D721Med (cell line): ENCODE measurements around the gene PNPLA7.

Experiments used
- DNase-seq: peaks from one replicate; pipeline ENCODE4 v3.0.0; 2011; ENCODE audit warnings: low spot score; ENCODE audit not compliant: insufficient read length
- FAIRE-seq: peaks from 2 replicates; lab custom pipeline; 2011; peaks lifted over from hg19 to GRCh38; lab: Jason Lieb, UNC
- TF ChIP-seq, protein P1 (sequence below): IDR thresholded peaks from 2 replicates; pipeline ENCODE4 v1.5.1; 2012; ENCODE audit warnings: mild to moderate bottlenecking, control low read depth; ENCODE audit not compliant: insufficient read depth; ENCODE audit errors: missing control alignments

The PNPLA7 gene

DNA sequence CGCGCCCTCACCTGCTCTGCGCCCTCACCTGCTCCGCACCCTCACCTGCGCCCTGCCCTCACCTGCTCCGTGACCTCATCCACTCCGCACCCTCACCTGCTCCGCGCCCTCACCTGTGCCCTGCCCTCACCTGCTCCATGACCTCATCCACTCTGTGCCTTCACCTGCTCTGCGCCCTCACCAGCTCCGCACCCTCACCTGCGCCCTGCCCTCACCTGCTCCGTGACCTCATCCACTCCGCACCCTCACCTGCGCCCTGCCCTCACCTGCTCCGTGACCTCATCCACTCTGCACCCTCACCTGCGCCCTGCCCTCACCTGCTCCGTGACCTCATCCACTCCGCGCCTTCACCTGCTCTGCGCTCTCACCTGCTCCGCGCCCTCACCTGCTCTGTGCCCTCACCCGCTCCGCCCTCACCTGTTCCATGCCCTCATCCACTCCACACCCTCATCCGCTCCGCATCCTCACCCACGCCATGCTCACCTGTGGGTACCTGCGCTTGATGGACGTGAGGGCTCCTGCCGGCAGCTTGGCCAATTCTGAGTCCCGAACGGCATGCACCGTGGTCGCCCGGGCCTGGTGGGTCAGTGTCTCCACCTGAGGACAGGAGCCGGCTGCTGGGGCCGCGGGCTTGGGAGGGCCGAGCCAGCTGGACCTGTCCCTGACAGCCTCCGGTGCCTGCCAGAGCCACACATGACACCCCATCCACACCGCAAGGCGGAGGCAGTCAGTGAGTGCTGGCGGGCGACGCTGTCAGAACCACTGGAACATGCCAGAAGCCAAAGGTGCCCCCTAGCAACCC is 55.5 kb downstream of the PNPLA7 start:
- TF ChIP-seq, protein P1, sequence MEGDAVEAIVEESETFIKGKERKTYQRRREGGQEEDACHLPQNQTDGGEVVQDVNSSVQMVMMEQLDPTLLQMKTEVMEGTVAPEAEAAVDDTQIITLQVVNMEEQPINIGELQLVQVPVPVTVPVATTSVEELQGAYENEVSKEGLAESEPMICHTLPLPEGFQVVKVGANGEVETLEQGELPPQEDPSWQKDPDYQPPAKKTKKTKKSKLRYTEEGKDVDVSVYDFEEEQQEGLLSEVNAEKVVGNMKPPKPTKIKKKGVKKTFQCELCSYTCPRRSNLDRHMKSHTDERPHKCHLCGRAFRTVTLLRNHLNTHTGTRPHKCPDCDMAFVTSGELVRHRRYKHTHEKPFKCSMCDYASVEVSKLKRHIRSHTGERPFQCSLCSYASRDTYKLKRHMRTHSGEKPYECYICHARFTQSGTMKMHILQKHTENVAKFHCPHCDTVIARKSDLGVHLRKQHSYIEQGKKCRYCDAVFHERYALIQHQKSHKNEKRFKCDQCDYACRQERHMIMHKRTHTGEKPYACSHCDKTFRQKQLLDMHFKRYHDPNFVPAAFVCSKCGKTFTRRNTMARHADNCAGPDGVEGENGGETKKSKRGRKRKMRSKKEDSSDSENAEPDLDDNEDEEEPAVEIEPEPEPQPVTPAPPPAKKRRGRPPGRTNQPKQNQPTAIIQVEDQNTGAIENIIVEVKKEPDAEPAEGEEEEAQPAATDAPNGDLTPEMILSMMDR: no peak
- DNase-seq: no peak
- FAIRE-seq: no peak

DNA sequence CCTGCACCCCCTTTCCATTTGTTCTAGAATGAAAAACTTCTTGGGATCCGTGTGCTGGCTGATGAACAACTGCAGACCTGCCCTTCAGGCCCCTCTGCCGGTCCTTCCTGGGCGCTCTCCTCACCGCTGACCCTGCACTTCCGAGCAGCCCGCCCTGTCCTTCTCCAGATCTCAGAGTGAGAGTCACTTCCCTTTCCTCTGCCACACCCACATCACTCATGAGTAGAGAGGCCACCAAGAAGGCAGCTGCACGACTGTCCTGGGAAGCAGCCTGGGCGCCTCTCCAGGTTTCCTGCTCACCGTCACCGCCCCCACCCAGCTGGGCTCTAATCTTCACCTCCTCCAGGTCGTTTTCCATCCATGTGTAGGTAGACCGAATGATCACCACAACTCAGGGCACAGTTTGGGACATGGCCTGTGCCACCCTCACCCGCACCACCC is 56.1 kb downstream of the PNPLA7 start:
- FAIRE-seq (no peak), DNase-seq (no peak)
- TF ChIP-seq, protein P1: no peak

DNA sequence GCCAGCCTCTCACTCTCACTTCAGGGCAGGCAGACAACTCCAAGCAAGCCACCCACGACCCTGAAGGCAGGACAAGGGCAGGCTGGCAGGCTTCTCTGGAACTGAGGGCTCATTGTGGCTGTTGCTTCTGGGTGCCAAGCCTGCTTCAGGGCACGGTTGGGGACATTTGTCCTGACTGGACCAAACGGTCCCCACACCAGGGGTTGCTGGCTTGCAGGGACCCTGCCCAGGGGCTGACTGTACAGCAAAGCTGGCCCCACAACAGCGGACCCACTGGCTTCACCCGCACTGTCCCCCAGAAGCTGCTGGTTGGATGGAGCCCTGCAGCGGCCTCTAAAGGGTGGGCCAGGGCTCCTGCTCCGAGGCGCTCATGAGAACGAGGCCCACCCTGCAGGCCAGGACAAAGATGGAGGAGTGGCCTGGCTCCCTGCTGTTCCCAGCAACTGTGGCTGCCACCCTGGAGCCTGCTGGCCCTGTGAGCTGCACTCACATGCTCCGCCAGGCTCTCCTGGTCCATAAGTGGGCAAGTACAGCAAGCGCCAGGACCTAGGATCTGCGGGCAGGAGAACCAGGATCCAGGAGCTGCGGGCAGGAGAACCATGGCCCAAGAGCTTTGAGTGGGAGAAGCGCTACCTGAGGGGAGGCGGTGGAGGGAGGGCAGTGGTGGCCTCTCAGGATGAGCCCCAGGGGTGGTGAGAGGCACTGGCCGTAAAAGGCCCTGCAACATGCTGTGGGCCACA is 56.7 kb downstream of the PNPLA7 start:
- TF ChIP-seq, protein P1: no peak
- DNase-seq: no peak
- FAIRE-seq: no peak

DNA sequence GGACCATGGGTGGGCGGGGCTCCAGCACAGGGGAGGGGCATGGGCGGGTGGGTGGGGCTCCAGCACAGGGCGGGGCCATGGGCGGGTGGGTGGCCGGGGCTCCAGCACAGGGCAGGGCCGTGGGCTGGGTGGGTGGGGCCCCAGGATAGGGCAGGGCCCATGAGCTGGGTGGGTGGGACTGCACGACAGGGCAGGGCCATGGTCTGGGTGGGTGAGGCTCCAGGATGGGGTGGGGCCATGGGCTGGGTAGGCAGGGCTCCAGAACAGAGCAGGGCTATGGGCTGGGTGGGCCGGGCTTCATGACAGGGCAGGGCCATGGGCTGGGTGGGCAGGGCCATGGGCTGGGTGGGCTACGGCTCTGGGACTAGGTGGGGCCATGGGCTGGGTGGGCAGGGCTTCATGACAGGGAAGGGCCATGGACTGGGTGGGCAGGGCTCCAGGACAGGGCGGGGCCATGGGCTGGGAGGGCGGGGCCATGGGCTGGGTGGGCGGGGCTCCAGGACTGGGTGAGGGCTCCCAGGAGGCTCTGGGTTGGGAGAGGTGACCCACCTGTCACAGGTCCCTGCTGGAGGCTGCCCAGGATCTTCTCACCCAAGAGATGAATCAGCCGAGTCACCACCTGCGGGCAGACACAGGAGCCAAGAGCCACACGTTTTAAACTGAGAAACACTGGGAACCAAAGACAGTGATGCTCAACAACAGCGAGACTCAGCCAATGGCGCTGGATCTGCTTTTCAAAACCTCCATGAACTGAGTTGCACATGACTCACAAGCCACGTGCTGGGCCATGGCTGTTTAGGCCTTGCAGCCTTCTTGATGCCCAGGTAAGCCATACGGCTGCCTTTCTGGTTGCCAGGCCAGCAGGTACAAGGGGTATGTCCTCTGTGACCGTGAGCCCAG is 57.5 kb downstream of the PNPLA7 start:
- no peak for DNase-seq
- TF ChIP-seq, protein P1: no peak
- no peak for FAIRE-seq

DNA sequence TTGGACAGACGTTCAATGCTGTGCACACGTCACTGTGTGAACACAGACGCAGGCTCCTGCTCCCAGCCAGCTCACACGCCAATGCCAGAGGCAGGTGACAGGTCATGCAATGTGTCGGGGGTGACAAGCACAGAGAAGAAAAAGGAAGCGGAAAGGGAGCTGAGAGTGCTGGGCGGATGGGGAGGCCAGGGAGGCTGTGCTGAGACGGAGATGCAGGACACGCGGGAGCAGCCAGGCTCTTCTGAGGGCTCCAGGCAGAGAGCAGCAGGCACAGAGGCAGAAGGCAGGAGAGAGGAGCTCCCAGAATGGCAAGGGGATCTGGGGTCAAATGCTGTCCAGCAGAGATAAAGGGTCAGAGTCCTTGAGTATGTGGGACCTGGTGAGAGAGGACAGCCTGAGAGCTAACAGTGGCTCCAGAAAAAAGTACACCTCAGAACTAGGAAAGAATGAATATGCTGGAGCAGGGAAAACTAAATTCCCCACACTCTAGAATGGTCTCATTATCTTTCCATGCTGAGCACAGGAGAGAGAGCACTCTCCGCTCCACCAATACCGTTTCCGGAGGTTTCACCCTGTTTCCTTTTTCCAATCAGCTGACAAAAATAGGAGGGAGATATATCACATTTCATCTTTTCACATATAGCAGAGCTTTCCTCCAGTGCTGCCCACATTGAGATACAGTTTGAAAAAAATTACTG is 58.3 kb downstream of the PNPLA7 start:
- no peak for FAIRE-seq
- TF ChIP-seq, protein P1: no peak
- no peak for DNase-seq

DNA sequence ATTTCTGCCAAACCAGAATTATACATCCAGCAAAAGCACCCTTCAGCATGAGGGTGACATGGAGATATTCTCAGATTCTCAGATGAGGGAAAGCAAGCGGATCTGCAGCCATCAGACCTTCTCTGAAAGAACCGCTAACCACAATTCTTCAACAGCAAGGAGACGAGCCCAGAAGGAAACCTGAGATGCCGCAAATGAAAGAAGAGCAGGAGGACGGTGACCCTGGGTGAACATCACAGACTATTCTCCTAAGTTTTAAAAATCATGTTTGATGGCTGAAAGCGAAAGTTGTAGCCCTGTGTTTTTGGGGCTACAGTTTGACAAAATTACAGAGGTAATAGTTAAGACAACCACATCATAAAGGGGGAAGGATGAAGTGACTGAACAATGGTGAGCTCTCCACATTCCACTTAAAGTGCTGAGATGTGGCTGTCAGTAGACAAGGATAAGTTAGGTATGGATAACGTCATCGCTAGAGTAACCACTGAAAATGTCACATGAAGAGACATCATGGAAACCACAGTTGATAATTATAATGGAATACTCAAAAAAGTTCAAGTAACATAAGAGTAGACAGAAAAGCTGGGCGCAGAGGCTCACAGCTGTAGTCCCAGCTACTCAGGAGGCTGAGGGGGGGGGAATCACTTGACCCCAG is 59.5 kb downstream of the PNPLA7 start:
- DNase-seq (no peak), FAIRE-seq (no peak)
- TF ChIP-seq, protein P1: no peak
